Activated CD4-positive, alpha-beta memory T cell treated with anti-CD3 and anti-CD28 coated beads, Interleukin-2, amount 10 ng/mL, durations not matched to agents 7 days and 5 days (primary cell): ENCODE data around the gene LGALS3BP. TPM values are rescaled to one million over a fixed set of nuclear protein-coding genes. Genes with fewer than 3 reads are reported as not detected.
"Not testable (repeated sequence)": the region's sequence is repeated elsewhere in the genome, so short reads cannot be mapped to it uniquely, and the experiment has no call there.

ENCODE experiments used
- CTCF ChIA-PET: fragments of 350-600 bp; sonication (Branson Sonifier 250); formaldehyde crosslinking; loops from one replicate; lab custom pipeline; 2021; ENCODE audit warnings: antibody characterized with exemption, inconsistent platforms; lab: Charles Lee
- POLR2A ChIA-PET: fragments of 350-600 bp; sonication (Branson Sonifier 250); formaldehyde crosslinking; loops from one replicate; lab custom pipeline; 2021; ENCODE audit warnings: antibody characterized with exemption; lab: Charles Lee
- DNase-seq: peaks from one replicate; pipeline ENCODE4 v3.0.0-alpha.2; 2020
- H3K27ac Mint-ChIP-seq: one replicate; pipeline ENCODE4 v1.8.0; 2021; ENCODE audit warnings: mild to moderate bottlenecking, mixed read lengths
- H3K27me3 Mint-ChIP-seq: one replicate; pipeline ENCODE4 v1.8.0; 2021; ENCODE audit warnings: mixed read lengths
- H3K36me3 Mint-ChIP-seq: one replicate; pipeline ENCODE4 v1.8.0; 2021; ENCODE audit warnings: low read depth, mixed read lengths
- H3K4me1 Mint-ChIP-seq: one replicate; pipeline ENCODE4 v1.8.0; 2021; ENCODE audit warnings: mixed read lengths
- H3K4me3 Mint-ChIP-seq: one replicate; pipeline ENCODE4 v1.8.0; 2021; ENCODE audit warnings: mild to moderate bottlenecking, mixed read lengths
- H3K9me3 Mint-ChIP-seq: one replicate; pipeline ENCODE4 v1.8.0; 2021; ENCODE audit warnings: mixed read lengths
- total RNA-seq, 2 experiments: library from RNA; stranded (reverse); gene quantifications; one replicate each; pipeline ENCODE4 v1.2.3, GENCODE V29; 2021

Gene LGALS3BP
- total RNA-seq, 2 experiments from 2014 or later = 209 to 219 TPM

- Mint-ChIP-seq H3K9me3 (peaks cover 15% of the 10 kb centered on the region), H3K36me3 (no peaks in the 10 kb centered on the region), H3K27me3 (peaks cover 3% of the 10 kb centered on the region), H3K4me3 (no peak overlapping the region), H3K27ac (no peak overlapping the region), H3K4me1 (peaks cover 3% of the 10 kb centered on the region)
- ChIA-PET POLR2A (no interaction called here), CTCF (interaction anchor here (1.0 kb wide), 1 partner anchor 17 kb away, joined by 3 read pairs; no protein-coding TSS in a partner anchor)
- no peak for DNase-seq
Measured at GRCh38 chr17:78953356-78954350, 26.1 kb downstream of the LGALS3BP start.

GRCh38 chr17:78952706-78953105 lies 27.0 kb downstream of the LGALS3BP start:
- peaks cover 15% of the 10 kb centered on the region for H3K9me3 Mint-ChIP-seq
- no peak for DNase-seq

GRCh38 chr17:78951967-78952551 lies 27.7 kb downstream of the LGALS3BP start:
- peaks cover 3% of the 10 kb centered on the region for H3K27me3 Mint-ChIP-seq
- no peak overlapping the region for H3K27ac Mint-ChIP-seq
- H3K36me3 Mint-ChIP-seq = no peaks in the 10 kb centered on the region
- no peak overlapping the region for H3K4me3 Mint-ChIP-seq
- ChIA-PET CTCF (no interaction called here), POLR2A (no interaction called here)
- peaks cover 15% of the 10 kb centered on the region for H3K9me3 Mint-ChIP-seq
- no peak for DNase-seq
- peaks cover 3% of the 10 kb centered on the region for H3K4me1 Mint-ChIP-seq

More at GRCh38 chr17:78952706-78953105, 27.0 kb downstream of the LGALS3BP start:
- CTCF ChIA-PET = interaction anchor here (1.0 kb wide), 1 partner anchor 18 kb away, joined by 3 read pairs; no protein-coding TSS in a partner anchor
- POLR2A ChIA-PET = no interaction called here
- Mint-ChIP-seq H3K27me3 (peaks cover 3% of the 10 kb centered on the region), H3K4me1 (peaks cover 3% of the 10 kb centered on the region), H3K36me3 (no peaks in the 10 kb centered on the region), H3K27ac (no peak overlapping the region), H3K4me3 (no peak overlapping the region)

GRCh38 chr17:78950870-78951269 lies 28.9 kb downstream of the LGALS3BP start:
- POLR2A ChIA-PET = no interaction called here
- H3K27me3 Mint-ChIP-seq = peaks cover 3% of the 10 kb centered on the region

GRCh38 chr17:78947235-78948149 lies 32.2 kb downstream of the LGALS3BP start:
- no peaks in the 10 kb centered on the region for H3K36me3 Mint-ChIP-seq
- no peak overlapping the region for H3K4me3 Mint-ChIP-seq
- CTCF ChIA-PET = no interaction called here
- no peaks in the 10 kb centered on the region for H3K4me1 Mint-ChIP-seq
- peaks cover 4% of the 10 kb centered on the region for H3K27me3 Mint-ChIP-seq
- no peak for DNase-seq
- H3K9me3 Mint-ChIP-seq = peaks cover 15% of the 10 kb centered on the region
- H3K27ac Mint-ChIP-seq = no peak overlapping the region
- POLR2A ChIA-PET = no interaction called here

More at GRCh38 chr17:78950870-78951269, 28.9 kb downstream of the LGALS3BP start:
- no peaks in the 10 kb centered on the region for H3K36me3 Mint-ChIP-seq
- H3K4me3 Mint-ChIP-seq = no peak overlapping the region
- H3K9me3 Mint-ChIP-seq = peaks cover 15% of the 10 kb centered on the region
- DNase-seq = no peak
- CTCF ChIA-PET = no interaction called here
- peaks cover 3% of the 10 kb centered on the region for H3K4me1 Mint-ChIP-seq
- H3K27ac Mint-ChIP-seq = no peak overlapping the region

- Mint-ChIP-seq H3K4me3 (no peak overlapping the region), H3K4me1 (no peaks in the 10 kb centered on the region), H3K27me3 (peaks cover 7% of the 10 kb centered on the region), H3K9me3 (peaks cover 15% of the 10 kb centered on the region), H3K27ac (no peak overlapping the region), H3K36me3 (no peaks in the 10 kb centered on the region)
- ChIA-PET POLR2A (no interaction called here), CTCF (no interaction called here)
- DNase-seq = no peak
Measured at GRCh38 chr17:78946631-78947030, 33.1 kb downstream of the LGALS3BP start.

- CTCF ChIA-PET = no interaction called here
- H3K27ac Mint-ChIP-seq = no peak overlapping the region
- no peaks in the 10 kb centered on the region for H3K4me1 Mint-ChIP-seq
- H3K36me3 Mint-ChIP-seq = no peaks in the 10 kb centered on the region
- peaks cover 11% of the 10 kb centered on the region for H3K9me3 Mint-ChIP-seq
- no peak overlapping the region for H3K4me3 Mint-ChIP-seq
- peaks cover 7% of the 10 kb centered on the region for H3K27me3 Mint-ChIP-seq
- DNase-seq = no peak
- POLR2A ChIA-PET = no interaction called here
Measured at GRCh38 chr17:78946131-78946530, 33.6 kb downstream of the LGALS3BP start.

- H3K4me1 Mint-ChIP-seq, H3K36me3 Mint-ChIP-seq, DNase-seq, POLR2A ChIA-PET, H3K4me3 Mint-ChIP-seq, H3K27me3 Mint-ChIP-seq, H3K27ac Mint-ChIP-seq, H3K9me3 Mint-ChIP-seq: not testable (repeated sequence)
- CTCF ChIA-PET = interaction anchor here (0.6 kb wide), 1 partner anchor 42 kb away, joined by 6 read pairs; the partner anchor contains the start of gene CEP295NL
Measured at GRCh38 chr17:78945455-78945854, 34.3 kb downstream of the LGALS3BP start.

- POLR2A ChIA-PET = no interaction called here
- CTCF ChIA-PET = interaction anchor here (0.6 kb wide), 1 partner anchor 42 kb away, joined by 6 read pairs; the partner anchor contains the start of gene CEP295NL
- Mint-ChIP-seq H3K4me1 (no peaks in the 10 kb centered on the region), H3K9me3 (peaks cover 1% of the 10 kb centered on the region), H3K36me3 (no peaks in the 10 kb centered on the region), H3K27ac (no peak overlapping the region), H3K4me3 (no peak overlapping the region), H3K27me3 (peaks cover 6% of the 10 kb centered on the region)
- DNase-seq = no peak
Measured at GRCh38 chr17:78944956-78945355, 34.8 kb downstream of the LGALS3BP start.

GRCh38 chr17:78944026-78944425 lies 35.7 kb downstream of the LGALS3BP start:
- Mint-ChIP-seq H3K4me3 (no peak overlapping the region), H3K27ac (no peak overlapping the region), H3K36me3 (no peaks in the 10 kb centered on the region), H3K4me1 (no peaks in the 10 kb centered on the region), H3K27me3 (peaks cover 6% of the 10 kb centered on the region), H3K9me3 (no peaks in the 10 kb centered on the region)
- CTCF ChIA-PET = interaction anchor here (0.7 kb wide), 1 partner anchor 473 kb away, joined by 4 read pairs; no protein-coding TSS in a partner anchor
- DNase-seq = no peak
- POLR2A ChIA-PET = no interaction called here

- Mint-ChIP-seq H3K27me3 (peaks cover 6% of the 10 kb centered on the region), H3K4me1 (no peaks in the 10 kb centered on the region), H3K4me3 (no peak overlapping the region), H3K27ac (no peak overlapping the region), H3K9me3 (no peaks in the 10 kb centered on the region), H3K36me3 (no peaks in the 10 kb centered on the region)
- ChIA-PET POLR2A (interaction anchor here (0.9 kb wide), 1 partner anchor 30 kb away, joined by 3 read pairs; no protein-coding TSS in a partner anchor), CTCF (no interaction called here)
- no peak for DNase-seq
Measured at GRCh38 chr17:78940708-78941107, 39.0 kb downstream of the LGALS3BP start.

GRCh38 chr17:78940258-78940657 lies 39.5 kb downstream of the LGALS3BP start:
- no peak for DNase-seq
- Mint-ChIP-seq H3K4me3 (no peak overlapping the region), H3K27me3 (peaks cover 6% of the 10 kb centered on the region), H3K36me3 (no peaks in the 10 kb centered on the region), H3K9me3 (no peaks in the 10 kb centered on the region), H3K4me1 (no peaks in the 10 kb centered on the region), H3K27ac (no peak overlapping the region)
- POLR2A ChIA-PET = interaction anchor here (0.9 kb wide), 1 partner anchor 31 kb away, joined by 3 read pairs; no protein-coding TSS in a partner anchor
- CTCF ChIA-PET = no interaction called here
